Glomerular visceral epithelial cell (primary cell): Measurements from ENCODE around the gene FGFR3.
A peak's percentile ranks its signal among the peaks of the same experiment; 100 is the strongest.

Source experiments
- DNase-seq: peaks from one replicate; pipeline ENCODE4 v3.0.0-alpha.2; 2016; ENCODE audit errors: extremely low spot score

FGFR3 gene

GRCh38 chr4:1792832-1793495 lies at the start of gene FGFR3:
Gene FGFR3 (plus strand): TSS chr4:1793293. CDS start chr4:1793935, 642 bp downstream.
- peak; percentile 61 for DNase-seq

GRCh38 chr4:1743551-1743950 lies 49.5 kb upstream of the FGFR3 start:
- DNase-seq = no peak

GRCh38 chr4:1743975-1744374 lies 49.1 kb upstream of the FGFR3 start:
- DNase-seq = no peak

GRCh38 chr4:1744552-1744951 lies 48.5 kb upstream of the FGFR3 start:
- no peak for DNase-seq

GRCh38 chr4:1745165-1745564 lies 47.9 kb upstream of the FGFR3 start:
- no peak for DNase-seq

GRCh38 chr4:1745697-1746096 lies 47.4 kb upstream of the FGFR3 start:
- DNase-seq = no peak

GRCh38 chr4:1746265-1746691 lies 46.8 kb upstream of the FGFR3 start:
- peak; percentile 79 for DNase-seq

GRCh38 chr4:1746919-1747602 lies 46.0 kb upstream of the FGFR3 start:
- DNase-seq = no peak

GRCh38 chr4:1747603-1747967 lies 45.5 kb upstream of the FGFR3 start:
- no peak for DNase-seq

- DNase-seq = peak; percentile 81
Measured at GRCh38 chr4:1748465-1748995, 44.6 kb upstream of the FGFR3 start.

- no peak for DNase-seq
Measured at GRCh38 chr4:1749370-1749769, 43.7 kb upstream of the FGFR3 start.

- no peak for DNase-seq
Measured at GRCh38 chr4:1749826-1750225, 43.3 kb upstream of the FGFR3 start.

GRCh38 chr4:1750381-1751154 lies 42.5 kb upstream of the FGFR3 start:
- DNase-seq = no peak

GRCh38 chr4:1751155-1751918 lies 41.8 kb upstream of the FGFR3 start:
- no peak for DNase-seq

GRCh38 chr4:1751919-1752283 lies 41.2 kb upstream of the FGFR3 start:
- no peak for DNase-seq

- no peak for DNase-seq
Measured at GRCh38 chr4:1752284-1753041, 40.6 kb upstream of the FGFR3 start.

- DNase-seq = no peak
Measured at GRCh38 chr4:1753294-1753696, 39.8 kb upstream of the FGFR3 start.

GRCh38 chr4:1753697-1754311 lies 39.3 kb upstream of the FGFR3 start:
- no peak for DNase-seq

GRCh38 chr4:1754336-1754735 lies 38.8 kb upstream of the FGFR3 start:
- no peak for DNase-seq

GRCh38 chr4:1755297-1755696 lies 37.8 kb upstream of the FGFR3 start:
- no peak for DNase-seq

GRCh38 chr4:1756079-1756478 lies 37.0 kb upstream of the FGFR3 start:
- no peak for DNase-seq
